Activated T-cell treated with anti-CD3 and anti-CD28 coated beads for 1 hour (primary cell): ENCODE measurements around the gene CALB2.
"Not testable (repeated sequence)": the region's sequence is repeated elsewhere in the genome, so short reads cannot be mapped to it uniquely, and the experiment has no call there.

Source experiments
- DNase-seq: peaks from one replicate; pipeline ENCODE4 v3.0.0-alpha.2; 2020; ENCODE audit warnings: low read depth

CALB2 gene, protein sequence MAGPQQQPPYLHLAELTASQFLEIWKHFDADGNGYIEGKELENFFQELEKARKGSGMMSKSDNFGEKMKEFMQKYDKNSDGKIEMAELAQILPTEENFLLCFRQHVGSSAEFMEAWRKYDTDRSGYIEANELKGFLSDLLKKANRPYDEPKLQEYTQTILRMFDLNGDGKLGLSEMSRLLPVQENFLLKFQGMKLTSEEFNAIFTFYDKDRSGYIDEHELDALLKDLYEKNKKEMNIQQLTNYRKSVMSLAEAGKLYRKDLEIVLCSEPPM

DNA sequence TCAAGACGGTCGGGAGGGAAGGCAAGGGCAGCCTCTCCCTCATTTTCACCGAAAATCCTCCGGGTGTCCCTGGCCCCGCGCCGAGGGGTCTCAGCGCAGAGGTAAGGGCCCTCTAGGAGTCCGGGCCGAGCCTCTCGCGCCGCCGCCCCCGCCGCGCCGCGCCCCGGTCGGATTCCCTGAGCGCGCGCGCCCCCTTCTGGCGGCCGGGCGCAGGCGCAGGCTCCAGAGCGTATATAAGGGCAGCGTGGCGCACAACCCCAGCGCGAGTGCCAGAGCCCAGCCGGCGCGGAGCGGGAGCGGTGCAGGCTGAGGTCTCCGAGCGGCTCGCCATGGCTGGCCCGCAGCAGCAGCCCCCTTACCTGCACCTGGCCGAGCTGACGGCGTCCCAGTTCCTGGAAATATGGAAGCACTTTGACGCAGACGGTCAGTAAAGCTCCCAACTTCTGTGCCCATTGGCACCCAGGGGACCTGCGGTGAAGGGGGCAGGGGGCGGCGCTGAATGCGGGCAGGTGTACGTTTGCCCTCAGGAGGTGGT lies at the start of gene CALB2:
CALB2 (plus strand) TSS at position 260 of the 535 bp plus-strand sequence; CDS start at position 330, 70 bp downstream.
- peak; percentile 61 for DNase-seq

DNA sequence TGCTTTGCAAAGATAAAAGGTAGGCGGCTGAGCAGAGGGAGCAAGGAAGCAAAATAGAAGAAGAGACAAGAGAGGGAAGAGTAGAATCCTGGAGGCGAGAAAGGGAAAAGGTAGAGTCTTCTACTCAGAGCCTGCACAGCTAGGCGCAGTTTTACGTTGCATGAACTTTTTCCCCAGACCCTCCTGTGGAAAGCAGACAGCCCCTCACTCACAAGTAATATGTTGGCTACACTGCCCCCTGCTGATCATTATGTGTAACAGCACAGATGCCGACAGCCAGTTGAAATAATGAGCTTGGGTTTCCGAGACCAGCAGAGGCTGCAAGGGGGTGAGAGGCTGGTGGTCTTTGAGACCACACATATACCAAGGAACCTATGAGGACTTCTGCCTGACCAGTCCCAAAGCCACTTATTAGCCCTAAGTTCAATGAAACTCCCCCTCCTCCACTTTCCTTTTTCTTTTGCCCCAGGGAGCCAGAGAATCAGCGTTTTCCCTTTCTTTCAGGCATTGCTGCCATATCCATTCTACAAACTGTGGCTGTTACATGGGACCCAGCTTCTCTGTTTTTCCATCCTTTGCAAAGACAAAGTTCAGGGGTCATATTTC lies 46.9 kb upstream of the CALB2 start:
- DNase-seq = peak; percentile 8

DNA sequence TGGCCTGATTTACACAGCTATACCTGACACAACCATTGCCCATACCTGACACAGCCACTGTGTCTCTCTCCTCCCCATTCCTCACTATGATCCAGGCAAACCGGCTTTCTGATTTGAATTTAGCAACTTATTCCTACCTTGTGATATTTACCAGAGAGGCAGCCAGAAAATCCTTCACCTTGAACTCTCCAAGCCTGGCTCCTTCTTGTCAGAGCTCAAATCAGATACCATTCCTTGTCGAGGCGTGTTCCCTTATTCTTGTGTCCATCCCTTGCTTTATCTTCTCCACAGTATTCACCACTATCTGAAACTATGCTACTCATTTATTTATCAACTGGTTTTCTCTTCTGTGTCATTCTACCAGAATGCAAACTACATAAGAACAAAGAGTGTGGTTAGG lies 44.9 kb upstream of the CALB2 start:
- not testable (repeated sequence) for DNase-seq

DNA sequence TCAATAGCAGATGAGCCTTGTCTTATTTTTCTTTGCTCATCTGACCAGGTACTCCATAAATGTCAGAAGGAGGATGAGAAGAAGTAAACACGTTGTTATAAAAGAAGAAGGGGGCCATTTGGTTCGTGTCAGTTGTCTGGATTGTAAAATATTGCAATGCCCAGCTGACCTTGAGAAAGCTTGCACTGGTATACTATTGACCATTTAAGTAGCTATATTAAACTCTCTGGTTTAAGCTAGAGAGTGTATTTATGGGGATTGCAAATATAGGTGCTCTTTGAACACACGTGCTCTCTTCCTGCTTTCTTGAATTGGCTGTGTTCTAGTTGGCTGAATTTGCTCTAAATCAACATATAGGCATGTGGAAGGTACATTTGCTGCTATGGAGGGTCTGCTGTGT lies 43.3 kb upstream of the CALB2 start:
- no peak for DNase-seq

DNA sequence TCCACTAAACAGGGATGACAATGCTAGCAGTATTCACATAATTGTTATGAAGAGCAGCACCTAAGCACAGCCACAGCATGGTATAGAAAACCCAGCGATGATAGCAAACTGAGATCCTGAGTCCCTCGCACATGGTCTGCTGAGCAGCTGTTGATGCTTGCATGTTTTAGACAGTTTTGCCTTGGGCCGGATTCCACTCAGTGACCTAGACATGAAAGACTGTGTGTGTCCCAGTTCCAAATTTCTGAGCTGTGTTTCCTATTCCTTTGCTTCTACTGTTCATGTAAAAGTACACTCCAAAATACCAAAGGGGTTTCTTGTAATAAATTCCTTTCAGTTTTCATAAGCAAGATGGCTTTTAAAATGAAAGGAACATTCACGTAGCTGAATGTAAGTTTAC lies 38.5 kb upstream of the CALB2 start:
- DNase-seq = no peak

DNA sequence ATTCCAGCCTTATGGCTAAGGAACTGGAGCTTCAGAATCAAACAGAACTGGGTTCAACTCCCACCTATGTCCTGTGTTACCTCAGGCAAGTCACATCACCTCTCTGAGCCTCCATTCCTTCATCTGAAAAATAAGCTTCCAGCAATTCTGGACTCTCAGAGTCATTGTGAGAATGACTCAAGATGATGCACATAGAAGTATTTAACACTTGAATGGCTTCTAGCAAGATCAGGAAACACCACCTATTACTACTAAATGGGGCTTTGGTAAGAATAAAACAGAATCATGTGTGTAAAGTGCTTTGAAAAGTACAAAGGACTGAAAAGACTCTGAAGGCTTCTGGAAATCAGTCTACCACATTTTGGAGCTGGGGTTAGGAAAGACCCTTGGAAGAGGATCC lies 30.8 kb upstream of the CALB2 start:
- DNase-seq = no peak

DNA sequence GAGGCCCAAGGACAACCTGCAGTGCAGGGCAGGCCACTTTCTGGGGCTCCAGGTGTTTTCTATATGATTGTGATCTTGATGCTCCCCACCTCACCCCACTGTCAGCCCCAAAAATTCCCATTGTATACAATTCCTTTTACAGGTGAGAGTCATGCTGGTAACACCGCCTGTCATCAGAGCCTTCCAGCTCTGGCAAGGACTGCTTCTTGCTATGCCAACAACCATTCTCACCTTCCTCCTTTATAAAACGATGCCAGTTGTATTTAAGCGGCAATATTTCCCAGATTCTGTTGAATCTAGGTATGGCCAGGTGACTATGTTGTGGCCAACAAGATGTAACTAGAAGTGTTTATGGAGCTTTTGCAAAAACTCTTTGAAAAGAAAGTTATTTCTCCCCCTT lies 30.4 kb upstream of the CALB2 start:
- DNase-seq = no peak

DNA sequence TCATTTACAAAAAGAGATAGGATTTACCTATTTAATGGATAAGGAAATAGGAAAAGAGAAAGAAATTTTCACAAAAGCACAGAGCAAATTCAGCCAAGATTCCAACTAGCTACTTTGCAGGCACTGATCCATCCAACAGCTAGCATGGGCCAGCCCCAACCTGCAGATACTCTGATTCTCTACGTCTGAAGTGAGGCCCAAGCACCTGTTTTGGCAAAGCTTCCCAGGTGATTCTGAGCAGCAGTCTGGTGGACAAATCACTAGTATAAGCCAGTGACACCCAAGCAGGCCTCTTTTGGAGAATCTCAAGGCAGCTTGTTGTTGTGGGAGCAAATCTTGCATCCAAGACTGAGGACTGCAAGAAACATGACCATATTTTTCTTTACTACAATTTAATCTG lies 20.9 kb upstream of the CALB2 start:
- DNase-seq = no peak

DNA sequence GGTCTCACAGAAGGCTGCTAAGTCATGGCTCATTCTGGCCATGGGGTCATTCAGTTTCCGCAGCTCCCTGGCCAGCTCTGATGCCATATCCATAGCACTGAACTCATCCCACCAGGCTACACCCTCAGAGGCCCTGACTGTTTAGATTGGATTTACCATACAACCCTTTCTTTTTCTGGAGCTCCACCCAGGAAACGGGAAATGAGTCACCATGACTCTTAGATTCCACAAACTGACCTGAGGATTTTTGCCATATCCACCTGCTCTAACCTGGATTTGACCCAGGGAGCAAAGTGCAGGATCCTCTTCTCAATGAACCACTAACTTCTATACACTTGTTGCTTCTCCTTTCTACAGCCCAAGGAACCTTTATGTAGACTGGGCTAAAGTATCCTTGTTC lies 20.3 kb upstream of the CALB2 start:
- no peak for DNase-seq

DNA sequence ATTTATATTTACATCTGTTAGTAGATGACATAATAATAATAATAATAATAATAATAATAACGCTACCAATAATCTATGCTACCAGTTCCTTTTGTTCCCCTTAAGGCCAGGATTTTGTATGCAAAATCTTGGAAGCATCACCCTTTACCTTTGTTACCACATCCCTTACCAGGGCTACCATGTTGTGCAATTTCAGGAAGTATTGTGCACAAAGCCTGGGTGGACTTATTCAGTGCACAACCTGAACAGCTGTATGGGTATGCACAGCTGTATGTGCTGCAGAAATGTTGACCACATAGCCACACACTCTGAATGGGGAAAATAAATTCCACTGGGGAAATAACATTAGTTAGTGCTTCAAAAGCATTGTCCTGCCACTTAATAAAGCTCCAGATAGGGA lies 19.9 kb upstream of the CALB2 start:
- DNase-seq = no peak

DNA sequence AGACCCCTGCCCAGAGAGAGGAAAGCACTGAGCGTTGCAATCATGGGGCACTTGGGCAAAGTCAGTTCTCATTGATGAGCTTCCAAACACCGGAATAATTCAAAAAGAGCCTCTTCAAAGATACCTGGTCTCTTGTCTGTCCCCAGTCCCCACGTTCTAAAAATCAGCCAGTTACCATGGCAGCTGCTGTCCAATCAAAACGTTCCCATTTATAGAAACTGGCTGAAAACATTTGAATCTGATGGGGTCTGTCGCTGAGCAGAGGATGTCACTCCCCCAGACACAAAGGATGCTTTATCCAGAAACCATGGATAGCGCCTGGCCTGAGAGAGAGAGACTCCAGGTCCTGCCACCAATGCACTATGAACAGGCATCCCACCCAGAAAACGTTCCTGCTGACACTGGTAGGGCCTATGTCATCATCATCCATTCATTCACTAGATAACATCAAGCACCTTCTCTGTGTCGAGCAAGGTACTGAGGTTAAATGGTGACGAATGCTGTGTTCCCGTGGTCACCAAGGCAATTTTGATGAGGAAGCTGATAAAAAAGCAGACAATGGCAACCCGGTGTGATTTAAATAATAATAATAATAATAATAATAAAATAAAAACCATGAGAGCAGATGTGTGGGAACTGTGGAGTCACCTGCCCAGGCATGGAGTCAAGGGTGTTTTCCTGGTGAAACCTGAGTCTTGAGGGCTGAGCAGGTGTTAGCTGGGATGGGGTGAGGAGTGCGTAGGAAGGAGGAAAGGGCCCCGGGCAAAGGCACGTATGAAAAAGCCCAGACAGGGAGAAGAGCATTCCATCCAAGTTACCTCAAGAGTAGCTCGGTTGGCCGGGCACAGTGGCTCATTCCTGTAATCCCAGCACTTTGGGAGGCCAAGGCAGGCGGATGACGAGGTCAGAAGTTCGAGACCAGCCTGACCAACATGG lies 19.0 kb upstream of the CALB2 start:
- DNase-seq = no peak

DNA sequence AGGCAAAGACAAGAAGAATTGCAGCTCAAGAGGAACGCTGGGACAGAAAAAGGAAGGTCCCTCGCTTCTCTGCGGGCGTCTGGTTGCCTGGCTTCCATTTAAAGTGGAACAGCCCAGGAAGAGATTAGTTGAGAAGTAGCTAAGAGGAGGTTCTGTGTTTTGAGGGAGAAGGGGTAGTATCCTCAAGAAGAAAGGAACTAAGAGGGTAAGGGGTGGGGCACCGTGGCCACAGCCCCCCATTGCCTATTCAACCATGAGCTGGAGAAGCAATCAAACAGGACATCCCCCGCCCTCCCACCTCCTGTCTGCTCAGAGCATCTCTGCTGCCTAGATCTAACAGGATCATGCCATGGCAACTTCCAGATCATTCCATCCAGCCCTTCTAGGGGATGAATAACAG lies 18.1 kb upstream of the CALB2 start:
- DNase-seq = no peak

DNA sequence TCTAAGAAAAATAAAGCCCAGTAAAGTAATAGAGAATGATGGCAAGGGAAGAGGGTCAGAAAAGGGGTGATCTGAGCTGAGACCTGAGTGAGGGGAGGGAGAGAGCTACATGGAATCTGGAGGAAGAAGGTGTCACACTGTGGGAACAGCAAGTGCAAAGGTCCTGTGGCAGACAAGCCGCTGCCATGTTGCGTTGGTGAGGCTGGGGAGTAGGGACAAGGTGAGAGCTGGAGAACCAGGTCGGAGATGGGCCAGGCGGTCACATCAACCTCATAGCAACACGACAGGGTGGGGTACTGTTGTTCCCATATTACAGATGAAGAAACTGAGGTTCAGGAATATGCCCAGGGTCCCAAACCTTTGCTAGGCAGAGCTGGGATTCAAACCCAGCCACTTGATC lies 16.6 kb upstream of the CALB2 start:
- no peak for DNase-seq

DNA sequence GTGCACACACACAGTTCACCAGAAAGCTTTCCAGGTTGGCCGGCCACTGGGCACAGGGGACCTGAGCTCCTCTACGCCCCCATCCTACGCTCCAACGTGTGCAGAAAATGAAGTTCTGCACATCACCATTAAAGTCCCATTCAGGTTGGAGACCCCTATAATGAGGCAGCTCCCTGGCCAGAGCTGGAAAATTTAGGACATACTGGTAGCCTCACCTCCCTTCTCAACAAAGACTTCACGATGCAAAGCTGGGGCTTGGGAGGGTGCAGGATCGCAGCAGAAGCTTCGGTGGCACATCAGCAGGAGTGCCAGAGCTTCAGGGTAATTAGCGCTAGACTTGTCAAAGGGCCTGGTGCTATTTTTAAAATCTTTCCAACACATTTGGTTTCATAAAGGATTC lies 15.4 kb upstream of the CALB2 start:
- DNase-seq = no peak

DNA sequence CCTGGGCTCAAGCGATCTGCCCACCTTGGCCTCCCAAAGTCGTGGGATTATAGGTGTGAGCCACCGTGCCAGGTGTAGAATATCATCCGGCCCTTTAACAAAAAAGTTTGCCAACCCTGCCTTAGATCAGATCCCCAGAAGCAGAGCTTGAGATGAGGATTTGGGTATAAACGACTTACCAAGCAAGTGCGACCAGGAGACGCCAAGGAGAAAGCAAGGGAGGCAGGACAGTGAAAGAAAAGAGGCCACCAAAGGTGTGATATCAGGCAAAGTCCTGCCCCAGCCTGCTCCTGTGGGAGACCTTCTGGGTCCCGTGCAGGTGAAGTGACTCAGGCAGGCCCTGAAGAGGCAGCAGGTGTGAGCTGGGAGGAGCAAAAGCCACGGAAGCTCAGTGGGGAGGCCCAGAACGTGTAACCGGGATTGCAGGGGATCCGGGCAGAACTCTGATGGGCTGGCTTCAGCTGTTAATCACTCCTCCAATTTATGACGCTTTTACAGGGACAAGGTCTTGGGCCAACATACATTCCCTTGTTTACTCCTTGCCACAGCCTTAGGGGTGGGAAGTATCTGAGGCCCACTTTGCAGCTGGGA lies 14.1 kb upstream of the CALB2 start:
- DNase-seq = no peak

DNA sequence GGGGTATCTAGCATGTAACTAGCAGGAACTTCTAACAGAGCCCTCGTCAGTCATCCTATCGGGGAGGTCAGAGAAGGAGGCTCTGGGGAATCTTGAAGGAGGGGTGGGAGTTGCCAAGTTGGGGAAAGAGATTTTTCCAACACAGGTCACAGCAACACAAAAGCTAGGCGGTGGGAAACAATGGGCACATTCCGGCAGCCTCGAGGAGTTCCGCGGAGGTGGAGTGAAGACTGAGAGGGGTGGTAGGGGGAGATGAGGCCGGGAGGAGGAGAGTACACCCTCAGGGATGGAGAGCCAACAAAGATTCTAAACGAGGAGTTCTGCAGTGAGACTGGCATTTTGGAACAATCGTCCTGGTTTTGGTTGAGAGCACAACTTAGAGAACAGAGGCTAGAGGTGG lies 13.5 kb upstream of the CALB2 start:
- DNase-seq = no peak

DNA sequence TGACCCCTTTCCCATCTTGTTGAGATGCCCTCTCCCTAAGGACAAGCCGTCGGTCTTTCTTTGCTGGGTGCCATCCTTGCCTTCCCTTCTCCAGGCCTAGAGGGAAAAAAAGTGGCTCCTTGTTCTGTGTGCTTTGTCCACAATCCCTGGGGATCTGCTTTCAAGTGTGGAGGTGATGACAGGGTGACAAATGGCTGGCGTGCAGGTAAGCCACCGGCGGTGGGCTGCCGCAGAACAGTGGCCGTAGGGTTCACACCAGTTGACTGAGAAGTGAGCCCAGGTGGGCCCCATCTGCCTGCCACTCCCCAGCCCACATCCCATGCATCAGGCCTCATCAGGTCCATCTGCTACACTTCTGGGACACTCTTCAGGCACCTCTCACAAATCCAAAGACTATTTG lies 11.4 kb upstream of the CALB2 start:
- DNase-seq = no peak

DNA sequence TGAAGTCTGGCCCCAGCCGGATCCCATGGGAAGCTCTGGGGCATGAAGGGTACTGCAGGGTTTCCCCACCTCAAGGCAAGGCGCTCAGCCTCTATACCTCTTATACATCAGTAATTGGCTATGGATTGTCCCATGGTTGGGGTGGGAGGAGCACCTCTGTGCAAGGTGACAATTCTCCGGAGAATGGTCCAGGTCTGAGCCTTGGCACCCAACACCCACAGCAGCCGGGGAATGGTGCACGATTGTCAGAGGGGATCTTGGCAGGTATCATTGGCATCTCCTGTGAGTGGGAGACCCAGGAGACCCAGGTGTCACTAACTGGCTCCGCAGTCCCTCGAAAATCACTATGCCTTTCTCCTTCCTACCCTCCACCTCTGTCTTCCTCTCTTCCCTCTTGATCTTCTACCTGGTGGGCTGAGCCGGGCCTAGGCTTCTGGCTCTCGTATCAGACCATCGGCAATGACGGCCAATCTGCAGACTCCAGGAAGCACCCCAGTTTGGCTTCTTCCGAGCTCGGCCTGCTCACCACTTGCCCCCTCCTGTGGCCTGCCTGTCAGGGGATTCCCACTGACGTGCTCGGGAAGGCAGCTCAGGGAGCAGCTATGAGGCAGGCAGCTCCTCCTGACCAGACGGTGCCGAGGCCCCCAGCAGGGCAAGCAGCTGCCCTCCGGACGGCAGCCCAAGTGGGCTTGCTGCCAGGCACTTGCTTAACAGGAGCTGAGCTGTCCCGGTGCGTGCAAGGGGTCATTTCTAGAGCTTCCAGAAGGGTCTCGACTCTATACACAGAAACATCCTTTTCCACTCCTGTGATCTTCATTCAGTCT lies 10.0 kb upstream of the CALB2 start:
- no peak for DNase-seq

DNA sequence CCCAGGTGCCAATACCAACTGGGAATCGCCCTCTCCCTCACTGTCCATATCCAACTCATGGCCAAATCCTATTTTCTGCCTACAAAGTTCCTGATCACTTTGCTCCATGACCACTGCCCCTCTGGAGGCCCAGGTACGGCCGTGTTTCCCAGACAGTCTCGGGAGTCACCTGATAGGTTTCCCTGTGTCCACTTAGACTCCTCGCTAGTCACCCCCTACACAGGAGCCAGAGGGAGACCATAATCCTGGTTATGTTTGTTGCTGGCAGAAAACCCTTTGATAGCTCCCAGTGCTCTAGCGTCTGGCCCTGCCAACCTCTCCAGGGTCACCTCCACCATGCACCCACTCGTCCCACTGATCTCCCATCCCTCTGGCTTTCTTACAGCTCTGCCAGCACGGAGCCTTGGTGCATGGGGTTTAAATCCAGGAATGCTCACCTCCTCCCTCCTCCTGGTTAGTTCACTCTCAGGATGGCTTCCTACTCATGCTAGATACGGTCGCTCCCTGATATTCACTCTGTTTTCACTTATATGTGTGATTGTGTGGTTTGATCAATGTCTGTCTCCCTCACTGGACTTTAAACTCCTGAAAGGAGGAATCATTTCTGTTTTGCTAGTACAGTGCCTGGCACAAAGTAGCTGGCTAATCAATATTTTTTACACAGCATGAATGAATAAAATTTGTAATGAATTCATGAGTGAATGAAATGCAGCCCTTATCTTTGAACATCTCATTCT lies 7.5 kb upstream of the CALB2 start:
- no peak for DNase-seq

DNA sequence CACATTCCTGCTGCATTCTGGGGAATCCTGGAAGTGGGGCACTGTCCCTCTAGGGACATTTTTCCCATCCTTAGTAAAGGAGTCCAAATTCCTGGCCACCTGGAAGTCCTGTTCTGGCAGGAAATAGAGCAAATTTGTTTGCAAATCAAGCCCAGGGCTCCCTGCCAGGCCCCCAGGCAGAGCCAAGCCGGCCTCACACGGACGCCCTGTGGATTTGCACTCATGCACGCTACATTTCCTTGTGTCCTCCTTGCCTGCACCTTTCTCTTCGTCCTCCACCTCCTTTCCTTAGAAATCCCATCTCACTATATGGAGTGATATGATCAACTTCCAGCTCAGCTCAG lies 7.0 kb upstream of the CALB2 start:
- DNase-seq = no peak

DNA sequence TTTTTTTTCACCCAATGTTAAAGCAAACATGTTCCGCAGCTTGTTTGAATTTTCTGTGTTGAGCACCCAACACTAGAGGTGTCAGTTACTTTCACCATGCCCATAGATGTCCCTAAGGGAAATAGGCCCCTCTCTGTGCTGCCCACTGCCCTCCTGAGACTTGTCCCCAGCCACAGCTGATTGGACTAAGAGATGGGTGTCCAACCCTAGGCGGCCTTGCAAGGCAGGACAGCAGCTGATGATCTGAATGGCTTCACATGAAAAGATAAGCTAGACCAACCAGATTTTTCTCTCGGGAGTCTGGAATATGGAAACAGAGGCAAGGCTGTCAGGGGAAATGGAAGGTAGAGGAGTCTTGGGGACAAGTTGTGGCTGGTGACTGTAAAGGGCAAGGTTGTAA lies 6.1 kb upstream of the CALB2 start:
- no peak for DNase-seq
